Lung (tissue), 12 donors: ENCODE results near the gene RXFP2. TPM values are rescaled to one million over a fixed set of nuclear protein-coding genes. Genes with fewer than 3 reads are reported as not detected.

Source experiments
- ATAC-seq: fragments of 200-7000 bp; cut with Tn5 transposase; one replicate; pipeline ENCODE4 v1.9.1; 2020; ENCODE audit warnings: moderate number of reproducible peaks; ENCODE audit not compliant: insufficient read depth, low FRiP score
- DNase-seq, 3 donors: peaks; one replicate each; pipeline ENCODE4 v3.0.0-alpha.2; 2013 to 2017
- H3K27ac ChIP-seq, 2 donors: one replicate each; pipeline ENCODE4 v1.5.1; 2013; ENCODE audit warnings: mild to moderate bottlenecking in 2 of 2, moderate library complexity in 2 of 2, control low read depth in 1 of 2, inconsistent platforms in 1 of 2, low read depth in 1 of 2, low read length in 1 of 2
- H3K27me3 ChIP-seq, 3 donors: one replicate each; pipeline ENCODE4 v1.5.1; 2013; ENCODE audit warnings: low read length in 2 of 3; ENCODE audit not compliant: control insufficient read depth in 3 of 3, insufficient read depth in 3 of 3
- H3K36me3 ChIP-seq, 4 donors: one replicate each; pipeline ENCODE4 v1.5.1; 2013; ENCODE audit warnings: low read length in 4 of 4, mild to moderate bottlenecking in 1 of 4, moderate library complexity in 1 of 4; ENCODE audit not compliant: control insufficient read depth in 4 of 4, insufficient read depth in 4 of 4
- H3K4me1 ChIP-seq, 5 donors: one replicate each; pipeline ENCODE4 v1.5.1; 2013; ENCODE audit warnings: low read length in 5 of 5, mild to moderate bottlenecking in 2 of 5, moderate library complexity in 1 of 5; ENCODE audit not compliant: control insufficient read depth in 5 of 5, insufficient read depth in 5 of 5
- H3K4me3 ChIP-seq: one replicate; pipeline ENCODE4 v1.5.1; 2013; ENCODE audit warnings: mild to moderate bottlenecking, control low read depth, moderate library complexity
- H3K9ac ChIP-seq, 2 donors: one replicate each; pipeline ENCODE4 v1.5.1; 2013; ENCODE audit warnings: low read length in 2 of 2, control low read depth in 1 of 2; ENCODE audit not compliant: insufficient read depth in 1 of 2
- H3K9me3 ChIP-seq, 4 donors: one replicate each; pipeline ENCODE4 v1.5.1; 2013; ENCODE audit warnings: low read length in 3 of 4, mild to moderate bottlenecking in 1 of 4, moderate library complexity in 1 of 4; ENCODE audit not compliant: control insufficient read depth in 4 of 4, insufficient read depth in 3 of 4
- CTCF ChIP-seq: IDR thresholded peaks from 2 replicates; pipeline ENCODE4 v1.5.1; 2012; ENCODE audit warnings: mild to moderate bottlenecking; ENCODE audit errors: control extremely low read depth, extremely low read depth
- WGBS, 2 donors: extraction: QIAGEN DNeasy Blood & Tissue Kit; methylation state at CpG; one replicate each; pipeline ENCODE4 v1.1.7; 2013; 5-methylcytosine and 5-hydroxymethylcytosine counted together
- polyA plus RNA-seq, 2 donors: library from polyadenylated mRNA; stranded (reverse); fragments of 200-250 nt; gene quantifications; one replicate each; pipeline ENCODE4 v1.2.1, GENCODE V29; 2013
- total RNA-seq, 2 donors: library from RNA; depleted of rRNA in 1 of 2; stranded (reverse); fragments of >200 nt in 1 of 2; gene quantifications; one replicate each; pipeline ENCODE4 v1.2.1, GENCODE V29; 2014 to 2021
- donor health status: control.
- donor health status: control.
- donor health status: Bipolar disorder and iron deficiency.
- donor health status: healthy.
- donor health status: DM: yes; HTN: yes; CAD: no.

The RXFP2 gene
- total and polyA plus RNA-seq, 4 donors = not detected

- DNase-seq = no peak
- WGBS, 2 donors = 63 to 82% methylated on average over 1 of the region's 1 CpG
- no peaks in the 10 kb centered on the region for H3K4me1 ChIP-seq
Observed at GRCh38 chr13:31706105-31706504, 33.2 kb upstream of the RXFP2 start.

GRCh38 chr13:31717583-31717982, 21.7 kb upstream of the RXFP2 start:
- peaks cover 0 to 3% (median 0%) of the 10 kb centered on the region in 4 donors for H3K9me3 ChIP-seq
- H3K36me3 ChIP-seq = no peaks in the 10 kb centered on the region
- no peak overlapping the region for H3K4me3 ChIP-seq
- ATAC-seq = no peak
- TF ChIP-seq CTCF = no peak
- peaks cover 0 to 4% (median 0%) of the 10 kb centered on the region in 3 donors for H3K27me3 ChIP-seq
- no peak for DNase-seq
- H3K27ac ChIP-seq = no peak overlapping the region
- H3K9ac ChIP-seq = no peak overlapping the region
- H3K4me1 ChIP-seq = peaks cover 0 to 3% (median 0%) of the 10 kb centered on the region in 5 donors

More at GRCh38 chr13:31706105-31706504, 33.2 kb upstream of the RXFP2 start:
- H3K27ac ChIP-seq = no peak overlapping the region
- no peak for ATAC-seq
- H3K9ac ChIP-seq = no peak overlapping the region
- no peaks in the 10 kb centered on the region for H3K9me3 ChIP-seq
- no peaks in the 10 kb centered on the region for H3K36me3 ChIP-seq
- no peak for TF ChIP-seq CTCF
- H3K4me3 ChIP-seq = no peak overlapping the region
- no peaks in the 10 kb centered on the region for H3K27me3 ChIP-seq

GRCh38 chr13:31719214-31719613, 20.1 kb upstream of the RXFP2 start:
- DNase-seq (no peak), ATAC-seq (no peak)
- Histone ChIP-seq H3K36me3 (no peaks in the 10 kb centered on the region), H3K27me3 (peaks cover 0 to 4% (median 0%) of the 10 kb centered on the region in 3 donors), H3K9me3 (peaks cover 0 to 3% (median 0%) of the 10 kb centered on the region in 4 donors), H3K9ac (no peak overlapping the region), H3K4me1 (peaks cover 0 to 9% (median 0%) of the 10 kb centered on the region in 5 donors), H3K4me3 (no peak overlapping the region), H3K27ac (no peak overlapping the region)
- 70 to 82% methylated on average over 3 of the region's 3 CpGs for WGBS, 2 donors
- no peak for TF ChIP-seq CTCF

GRCh38 chr13:31722673-31723072, 16.7 kb upstream of the RXFP2 start:
- H3K4me1 ChIP-seq = peaks cover 0 to 9% (median 0%) of the 10 kb centered on the region in 5 donors
- H3K9ac ChIP-seq = no peak overlapping the region
- DNase-seq (peak; percentile 61 to 75 (median 67)), ATAC-seq (no peak)
- H3K36me3 ChIP-seq = no peaks in the 10 kb centered on the region
- peaks cover 0 to 4% (median 0%) of the 10 kb centered on the region in 3 donors for H3K27me3 ChIP-seq
- no peak for TF ChIP-seq CTCF
- peaks cover 0 to 5% (median 0%) of the 10 kb centered on the region in 4 donors for H3K9me3 ChIP-seq
- WGBS, 2 donors = 34 to 65% methylated on average over 5 of the region's 5 CpGs
- H3K4me3 ChIP-seq = no peak overlapping the region
- no peak overlapping the region for H3K27ac ChIP-seq
